Osteocyte (in vitro differentiated cells): ENCODE results near the gene HYDIN. TPM values are rescaled to one million over a fixed set of nuclear protein-coding genes. Genes with fewer than 3 reads are reported as not detected.

Experiments
- DNase-seq: peaks from one replicate; pipeline ENCODE4 v3.0.0; 2021; ENCODE audit warnings: mixed read lengths; ENCODE audit not compliant: unreplicated experiment; ENCODE audit errors: extremely low spot score
- H3K27ac Mint-ChIP-seq: one replicate; pipeline ENCODE4 v1.8.0; 2021; ENCODE audit warnings: mild to moderate bottlenecking, mixed read lengths; ENCODE audit not compliant: unreplicated experiment
- H3K27me3 Mint-ChIP-seq: one replicate; pipeline ENCODE4 v1.8.0; 2021; ENCODE audit warnings: mixed read lengths; ENCODE audit not compliant: unreplicated experiment
- H3K36me3 Mint-ChIP-seq: one replicate; pipeline ENCODE4 v1.8.0; 2021; ENCODE audit warnings: mixed read lengths; ENCODE audit not compliant: unreplicated experiment
- H3K4me1 Mint-ChIP-seq: one replicate; pipeline ENCODE4 v1.8.0; 2021; ENCODE audit warnings: mixed read lengths; ENCODE audit not compliant: unreplicated experiment
- H3K4me3 Mint-ChIP-seq: one replicate; pipeline ENCODE4 v1.8.0; 2021; ENCODE audit warnings: mild to moderate bottlenecking, moderate library complexity, mixed read lengths; ENCODE audit not compliant: unreplicated experiment
- H3K9me3 Mint-ChIP-seq: one replicate; pipeline ENCODE4 v1.8.0; 2021; ENCODE audit warnings: mixed read lengths; ENCODE audit not compliant: unreplicated experiment
- CTCF ChIP-seq: fragments of 200-600 bp; sonication (generic); IDR thresholded peaks from 2 replicates; pipeline ENCODE4 v1.5.0; 2021; ENCODE audit warnings: antibody characterized with exemption, mild to moderate bottlenecking, moderate library complexity
- total RNA-seq: library from RNA; stranded (reverse); gene quantifications from 2 replicates; pipeline ENCODE4 v1.2.1, GENCODE V29; 2021

The HYDIN gene
- total RNA-seq, 1 donor from 2014 or later = not detected

- DNase-seq = no peak
- Mint-ChIP-seq H3K27ac (peak overlapping the region; percentile 87), H3K27me3 (no peaks in the 10 kb centered on the region), H3K4me3 (no peak overlapping the region), H3K4me1 (peaks cover 39% of the 10 kb centered on the region), H3K9me3 (no peaks in the 10 kb centered on the region), H3K36me3 (peaks cover 31% of the 10 kb centered on the region)
- no peak for TF ChIP-seq CTCF
Measured at GRCh38 chr16:70760221-70760620, 470.3 kb downstream of the HYDIN start.

- Mint-ChIP-seq H3K4me3 (no peak overlapping the region), H3K9me3 (no peaks in the 10 kb centered on the region), H3K36me3 (peaks cover 31% of the 10 kb centered on the region), H3K27ac (peak overlapping the region; percentile 87), H3K4me1 (peaks cover 44% of the 10 kb centered on the region), H3K27me3 (no peaks in the 10 kb centered on the region)
- DNase-seq = no peak
- TF ChIP-seq CTCF = no peak
Measured at GRCh38 chr16:70759666-70760065, 470.9 kb downstream of the HYDIN start.

GRCh38 chr16:70758786-70759185 lies 471.7 kb downstream of the HYDIN start:
- H3K4me3 Mint-ChIP-seq = no peak overlapping the region
- peak overlapping the region; percentile 8 for H3K27ac Mint-ChIP-seq
- no peak for DNase-seq
- H3K9me3 Mint-ChIP-seq = no peaks in the 10 kb centered on the region
- H3K36me3 Mint-ChIP-seq = peaks cover 31% of the 10 kb centered on the region
- no peaks in the 10 kb centered on the region for H3K27me3 Mint-ChIP-seq
- H3K4me1 Mint-ChIP-seq = peaks cover 53% of the 10 kb centered on the region
- no peak for TF ChIP-seq CTCF

Other genes starting within 250 kb of the HYDIN start
- gene CMTR2, start 58.7 kb upstream of the HYDIN start, total RNA-seq = 19.1 and 22.8 TPM in 2 replicates
- gene CALB2, start 128.0 kb upstream of the HYDIN start, total RNA-seq = not detected in 2 replicates
- gene TLE7, start 211.3 kb upstream of the HYDIN start, total RNA-seq = not detected in 2 replicates
- 7.6 and 10.5 TPM in 2 replicates for gene ZNF23, start 231.5 kb upstream of the HYDIN start, total RNA-seq